ENCODE measurements around the gene MORN4.
A peak's percentile ranks its signal among the peaks of the same experiment; 100 is the strongest.
"Not testable (repeated sequence)": the region's sequence is repeated elsewhere in the genome, so short reads cannot be mapped to it uniquely, and the experiment has no call there.

The MORN4 gene

DNA sequence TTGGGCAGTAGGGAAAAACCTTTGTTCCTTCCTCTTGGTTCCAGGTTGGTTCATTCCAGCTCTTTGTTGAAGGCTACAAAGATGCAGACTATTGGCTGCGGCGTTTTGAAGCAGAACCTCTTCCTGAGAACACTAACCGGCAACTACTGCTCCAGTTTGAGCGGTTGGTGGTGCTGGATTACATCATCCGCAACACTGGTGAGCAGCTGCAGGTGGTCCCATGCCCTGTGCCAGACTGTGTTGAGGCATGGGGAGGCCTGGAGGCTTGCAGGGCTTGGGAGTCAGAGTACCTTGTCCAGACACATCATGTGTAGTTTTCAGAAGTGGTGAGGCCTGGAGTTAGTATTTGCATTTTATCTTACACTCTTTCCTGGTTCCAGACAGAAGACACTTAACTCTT, 23.5 kb upstream of the MORN4 start:
- peak; percentile 34 for DNase-seq
- H3K27me3 ChIP-seq = no peaks in the 10 kb centered on the region
- H3K4me1 ChIP-seq = peaks cover 15% of the 10 kb centered on the region
- H3K9me3 ChIP-seq = no peaks in the 10 kb centered on the region; the same call in 1 of the 2 replicates
- H3K4me3 ChIP-seq (ENCODE audit: low read depth, low read length) = no peak overlapping the region
- TF ChIP-seq, protein P1, sequence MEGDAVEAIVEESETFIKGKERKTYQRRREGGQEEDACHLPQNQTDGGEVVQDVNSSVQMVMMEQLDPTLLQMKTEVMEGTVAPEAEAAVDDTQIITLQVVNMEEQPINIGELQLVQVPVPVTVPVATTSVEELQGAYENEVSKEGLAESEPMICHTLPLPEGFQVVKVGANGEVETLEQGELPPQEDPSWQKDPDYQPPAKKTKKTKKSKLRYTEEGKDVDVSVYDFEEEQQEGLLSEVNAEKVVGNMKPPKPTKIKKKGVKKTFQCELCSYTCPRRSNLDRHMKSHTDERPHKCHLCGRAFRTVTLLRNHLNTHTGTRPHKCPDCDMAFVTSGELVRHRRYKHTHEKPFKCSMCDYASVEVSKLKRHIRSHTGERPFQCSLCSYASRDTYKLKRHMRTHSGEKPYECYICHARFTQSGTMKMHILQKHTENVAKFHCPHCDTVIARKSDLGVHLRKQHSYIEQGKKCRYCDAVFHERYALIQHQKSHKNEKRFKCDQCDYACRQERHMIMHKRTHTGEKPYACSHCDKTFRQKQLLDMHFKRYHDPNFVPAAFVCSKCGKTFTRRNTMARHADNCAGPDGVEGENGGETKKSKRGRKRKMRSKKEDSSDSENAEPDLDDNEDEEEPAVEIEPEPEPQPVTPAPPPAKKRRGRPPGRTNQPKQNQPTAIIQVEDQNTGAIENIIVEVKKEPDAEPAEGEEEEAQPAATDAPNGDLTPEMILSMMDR (IDR thresholded peaks at IDR 0.05; ENCODE audit: low read depth, low read length) = no peak
- peaks cover 47% of the 10 kb centered on the region for H3K36me3 ChIP-seq

DNA sequence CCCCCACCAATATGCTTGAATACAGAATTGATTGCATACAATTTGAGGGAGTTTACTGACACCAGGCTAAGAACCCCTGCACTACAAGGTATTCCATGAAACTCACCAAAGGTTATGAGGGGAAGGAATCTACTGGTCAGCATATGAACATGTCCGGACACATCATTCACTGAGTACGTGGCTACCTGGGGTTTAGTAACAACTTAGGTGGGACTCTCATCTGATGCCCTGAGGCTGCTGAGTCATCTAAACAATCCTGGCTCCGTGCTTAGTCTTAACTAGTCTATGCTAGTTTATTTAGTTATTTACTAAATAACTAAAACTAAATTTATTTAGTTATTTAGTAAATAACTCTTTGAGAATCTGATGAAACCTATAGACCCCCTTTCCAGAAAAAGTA, 18.5 kb upstream of the MORN4 start:
- no peak for DNase-seq

DNA sequence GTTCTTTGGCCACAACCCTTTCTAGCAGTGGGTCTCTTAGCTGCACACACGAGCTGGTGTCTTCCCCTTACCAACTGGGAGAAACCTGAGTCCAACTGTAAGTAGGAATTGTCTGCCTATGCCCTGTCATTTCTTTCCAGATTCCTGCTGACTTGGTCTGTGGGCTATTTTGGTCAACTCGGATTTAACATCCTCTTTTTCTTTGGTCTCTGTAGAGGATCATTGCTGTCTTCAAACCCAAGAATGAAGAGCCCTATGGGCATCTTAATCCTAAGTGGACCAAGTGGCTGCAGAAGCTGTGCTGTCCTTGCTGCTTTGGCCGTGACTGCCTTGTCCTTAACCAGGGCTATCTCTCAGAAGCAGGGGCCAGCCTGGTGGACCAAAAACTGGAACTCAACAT, 17.4 kb upstream of the MORN4 start:
- no peak overlapping the region for H3K4me3 ChIP-seq (ENCODE audit: low read depth, low read length)
- peaks cover 5% of the 10 kb centered on the region; the same call in 1 of the 2 replicates for H3K4me1 ChIP-seq
- H3K9me3 ChIP-seq = no peaks in the 10 kb centered on the region; the same call in 1 of the 2 replicates
- H3K27me3 ChIP-seq = no peaks in the 10 kb centered on the region
- TF ChIP-seq, protein P1 (IDR thresholded peaks at IDR 0.05; ENCODE audit: low read depth, low read length) = no peak
- DNase-seq = no peak
- H3K36me3 ChIP-seq = peaks cover 49% of the 10 kb centered on the region

More for the DNA sequence above, 18.5 kb upstream of the MORN4 start:
- H3K36me3 ChIP-seq = peaks cover 52% of the 10 kb centered on the region
- H3K4me1 ChIP-seq = peaks cover 7% of the 10 kb centered on the region; the same call in 1 of the 2 replicates
- H3K27me3 ChIP-seq = no peaks in the 10 kb centered on the region
- TF ChIP-seq, protein P1 (IDR thresholded peaks at IDR 0.05; ENCODE audit: low read depth, low read length) = no peak
- no peak overlapping the region for H3K4me3 ChIP-seq (ENCODE audit: low read depth, low read length)
- no peaks in the 10 kb centered on the region; the same call in 1 of the 2 replicates for H3K9me3 ChIP-seq

DNA sequence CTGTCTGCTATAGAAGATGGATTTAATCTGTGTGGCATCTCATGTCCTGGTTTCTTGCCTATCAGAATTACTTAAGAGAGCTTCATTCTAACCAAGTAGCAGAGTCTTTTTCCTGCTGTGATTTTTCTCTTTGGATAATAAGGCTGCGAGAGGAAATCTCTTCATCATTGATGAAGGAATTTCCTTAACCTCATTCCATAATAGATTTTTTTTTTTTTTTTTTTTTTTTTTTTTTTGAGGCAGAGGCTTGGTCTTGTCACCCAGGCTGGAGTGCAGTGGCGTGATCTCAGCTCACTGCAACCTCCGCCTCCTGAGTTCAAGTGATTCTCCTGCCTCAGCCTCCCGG, 16.1 kb upstream of the MORN4 start:
- not testable (repeated sequence) for H3K4me1 ChIP-seq; H3K27me3 ChIP-seq; DNase-seq; H3K4me3 ChIP-seq (ENCODE audit: low read depth, low read length); H3K9me3 ChIP-seq
- H3K36me3 ChIP-seq = peaks cover 55% of the 10 kb centered on the region

DNA sequence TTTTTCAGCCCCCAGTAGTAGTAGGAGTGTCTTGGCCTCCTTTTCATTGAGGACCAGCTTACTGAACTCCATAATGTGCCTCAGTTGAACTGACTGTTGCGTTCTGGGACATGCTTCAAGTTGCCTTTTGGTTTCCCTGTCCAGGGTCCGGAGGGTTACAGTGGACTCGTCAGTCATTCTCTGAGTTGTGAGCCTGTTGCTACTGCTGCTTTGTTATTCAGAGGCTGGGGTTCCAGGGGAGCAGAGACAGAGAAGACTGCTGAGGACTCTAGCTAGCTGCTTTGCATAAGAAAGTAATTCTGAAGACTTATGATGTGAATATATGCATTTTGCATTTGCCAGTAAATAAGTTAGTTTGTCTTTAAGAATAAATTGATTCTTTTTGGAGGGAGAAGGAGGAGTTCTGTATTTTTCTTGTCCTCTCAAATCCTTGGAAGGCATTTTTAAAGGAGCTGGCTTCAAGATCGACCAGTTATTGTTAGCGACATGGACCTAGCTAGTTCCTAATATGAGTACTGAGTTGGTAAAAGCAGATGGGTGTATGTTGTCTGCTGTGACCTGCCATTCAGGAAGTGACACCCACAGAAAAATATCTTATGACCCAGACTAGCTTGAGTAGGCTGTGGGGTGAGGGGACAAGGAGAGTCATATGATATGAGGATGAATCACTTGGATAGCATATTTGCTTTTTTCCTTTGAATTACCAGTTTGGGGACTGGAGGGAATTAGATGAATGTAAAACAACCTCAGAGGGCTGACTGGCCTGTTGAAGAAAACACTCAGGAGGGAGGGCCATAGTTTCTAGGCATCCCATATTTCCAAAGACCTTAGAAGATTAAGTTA, 15.5 kb upstream of the MORN4 start:
- Histone ChIP-seq H3K27me3 (no peaks in the 10 kb centered on the region), H3K4me1 (peaks cover 5% of the 10 kb centered on the region; the same call in 1 of the 2 replicates), H3K9me3 (no peaks in the 10 kb centered on the region; the same call in 1 of the 2 replicates), H3K4me3 (ENCODE audit: low read depth, low read length) (no peak overlapping the region), H3K36me3 (peaks cover 57% of the 10 kb centered on the region)
- TF ChIP-seq, protein P1 (IDR thresholded peaks at IDR 0.05; ENCODE audit: low read depth, low read length) = no peak
- DNase-seq = no peak

DNA sequence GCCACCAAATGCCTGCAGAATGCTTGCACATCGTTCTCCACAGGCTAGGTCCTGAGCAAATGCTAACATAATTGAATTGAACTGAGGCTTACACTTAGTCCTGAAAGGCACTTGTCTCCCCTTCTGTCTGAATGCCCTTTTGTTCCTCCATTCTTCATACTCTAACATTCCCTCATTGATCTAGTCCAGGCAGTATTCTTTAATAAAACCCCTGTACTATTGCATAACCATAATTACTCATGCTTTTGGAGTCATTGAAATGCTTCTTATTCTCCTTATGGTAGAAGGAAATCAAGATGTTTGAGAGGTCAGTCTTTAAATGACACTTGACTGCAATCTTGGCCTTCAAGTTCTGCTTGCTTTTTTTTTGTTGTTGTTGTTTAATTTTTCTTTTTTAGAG, 14.3 kb upstream of the MORN4 start:
- peaks cover 46% of the 10 kb centered on the region for H3K36me3 ChIP-seq
- no peak for DNase-seq
- TF ChIP-seq, protein P1 (IDR thresholded peaks at IDR 0.05; ENCODE audit: low read depth, low read length) = no peak
- no peak overlapping the region for H3K4me3 ChIP-seq (ENCODE audit: low read depth, low read length)
- no peaks in the 10 kb centered on the region for H3K9me3 ChIP-seq
- no peaks in the 10 kb centered on the region for H3K27me3 ChIP-seq
- peaks cover 5% of the 10 kb centered on the region; the same call in 1 of the 2 replicates for H3K4me1 ChIP-seq

All from BE2C (cell line).